Nephron (organoid): ENCODE data around the gene AAGAB.

Source experiments
- H3K27ac Mint-ChIP-seq, 3 experiments: 2 replicates each; pipeline ENCODE4 v1.8.0; 2020; ENCODE audit warnings: mixed read lengths in 3 of 3, mild to moderate bottlenecking in 2 of 3, moderate library complexity in 1 of 3
- H3K27me3 Mint-ChIP-seq: 2 replicates; pipeline ENCODE4 v1.8.0; 2021; ENCODE audit warnings: low read depth, mild to moderate bottlenecking, moderate library complexity, mixed read lengths
- H3K36me3 Mint-ChIP-seq: 2 replicates; pipeline ENCODE4 v1.8.0; 2020; ENCODE audit warnings: low read depth, mixed read lengths
- H3K4me1 Mint-ChIP-seq: 2 replicates; pipeline ENCODE4 v1.8.0; 2020; ENCODE audit warnings: mixed read lengths
- H3K4me3 Mint-ChIP-seq, 3 experiments: 2 replicates each; pipeline ENCODE4 v1.8.0; 2020; ENCODE audit warnings: mild to moderate bottlenecking in 3 of 3, mixed read lengths in 3 of 3, moderate library complexity in 2 of 3
- H3K9me3 Mint-ChIP-seq: 2 replicates; pipeline ENCODE4 v1.8.0; 2020; ENCODE audit warnings: mixed read lengths
- TF ChIP-seq, protein P1 (sequence below), 3 experiments: fragments of 200-600 bp; sonication (generic); IDR thresholded peaks; one replicate each; pipeline ENCODE4 v1.5.0; 2021; ENCODE audit warnings: antibody characterized with exemption in 3 of 3; ENCODE audit not compliant: unreplicated experiment in 3 of 3

Gene AAGAB

DNA sequence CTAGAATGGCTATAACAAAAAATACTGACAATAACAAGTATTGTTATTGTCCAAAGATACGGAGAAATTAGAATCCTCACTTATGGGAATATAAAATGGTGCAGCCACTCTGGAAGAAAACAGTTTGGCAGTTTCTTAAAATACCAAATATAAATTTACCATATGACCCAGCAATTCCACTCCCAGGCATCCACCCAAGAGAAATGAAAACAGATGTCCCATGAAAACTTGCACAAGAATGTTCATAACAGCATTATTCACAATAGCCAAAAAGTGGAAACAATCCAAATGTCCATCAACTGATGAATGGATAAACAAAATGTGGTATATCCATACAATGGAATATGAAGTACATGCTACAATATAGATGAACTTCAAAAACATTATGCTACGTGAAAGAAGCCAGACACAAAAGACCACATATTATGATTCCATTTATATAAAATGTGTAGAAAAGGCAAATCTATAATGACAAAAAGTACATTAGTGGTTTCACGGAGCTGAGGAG lies 9.4 kb downstream of the AAGAB start:
- TF ChIP-seq, protein P1, sequence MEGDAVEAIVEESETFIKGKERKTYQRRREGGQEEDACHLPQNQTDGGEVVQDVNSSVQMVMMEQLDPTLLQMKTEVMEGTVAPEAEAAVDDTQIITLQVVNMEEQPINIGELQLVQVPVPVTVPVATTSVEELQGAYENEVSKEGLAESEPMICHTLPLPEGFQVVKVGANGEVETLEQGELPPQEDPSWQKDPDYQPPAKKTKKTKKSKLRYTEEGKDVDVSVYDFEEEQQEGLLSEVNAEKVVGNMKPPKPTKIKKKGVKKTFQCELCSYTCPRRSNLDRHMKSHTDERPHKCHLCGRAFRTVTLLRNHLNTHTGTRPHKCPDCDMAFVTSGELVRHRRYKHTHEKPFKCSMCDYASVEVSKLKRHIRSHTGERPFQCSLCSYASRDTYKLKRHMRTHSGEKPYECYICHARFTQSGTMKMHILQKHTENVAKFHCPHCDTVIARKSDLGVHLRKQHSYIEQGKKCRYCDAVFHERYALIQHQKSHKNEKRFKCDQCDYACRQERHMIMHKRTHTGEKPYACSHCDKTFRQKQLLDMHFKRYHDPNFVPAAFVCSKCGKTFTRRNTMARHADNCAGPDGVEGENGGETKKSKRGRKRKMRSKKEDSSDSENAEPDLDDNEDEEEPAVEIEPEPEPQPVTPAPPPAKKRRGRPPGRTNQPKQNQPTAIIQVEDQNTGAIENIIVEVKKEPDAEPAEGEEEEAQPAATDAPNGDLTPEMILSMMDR (IDR thresholded peaks at IDR 0.05; ENCODE audit: unreplicated experiment in 3 of 3): no peak
- peaks cover 2% of the 10 kb centered on the region for H3K9me3 Mint-ChIP-seq
- H3K27me3 Mint-ChIP-seq: no peaks in the 10 kb centered on the region
- no peak overlapping the region for H3K4me3 Mint-ChIP-seq
- H3K36me3 Mint-ChIP-seq: peaks cover 31% of the 10 kb centered on the region
- no peak overlapping the region for H3K27ac Mint-ChIP-seq
- peaks cover 22% of the 10 kb centered on the region for H3K4me1 Mint-ChIP-seq

DNA sequence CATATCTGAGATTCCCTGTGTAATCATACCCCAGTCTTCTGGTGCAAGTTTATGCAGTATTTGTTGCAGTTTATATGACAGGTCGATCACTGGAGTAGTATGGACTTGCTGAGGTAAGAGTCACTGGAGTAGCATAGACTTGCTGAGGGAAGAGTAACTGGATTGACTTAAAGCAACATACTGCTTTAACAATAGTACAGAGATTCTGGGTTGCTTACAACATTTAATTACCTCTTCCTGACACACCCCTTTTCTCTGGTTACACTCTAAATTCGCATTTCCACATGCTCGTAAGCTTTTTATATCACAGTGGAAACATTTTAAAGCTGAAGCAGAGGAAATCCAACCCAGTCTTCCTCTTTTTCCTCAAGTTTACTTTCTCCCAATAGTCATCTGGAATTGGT lies 11.8 kb downstream of the AAGAB start:
- no peaks in the 10 kb centered on the region for H3K27me3 Mint-ChIP-seq
- TF ChIP-seq, protein P1 (IDR thresholded peaks at IDR 0.05; ENCODE audit: unreplicated experiment in 3 of 3): no peak
- peaks cover 2% of the 10 kb centered on the region for H3K9me3 Mint-ChIP-seq
- no peak overlapping the region for H3K27ac Mint-ChIP-seq
- no peak overlapping the region for H3K4me3 Mint-ChIP-seq
- peaks cover 25% of the 10 kb centered on the region for H3K36me3 Mint-ChIP-seq
- H3K4me1 Mint-ChIP-seq: peaks cover 22% of the 10 kb centered on the region

DNA sequence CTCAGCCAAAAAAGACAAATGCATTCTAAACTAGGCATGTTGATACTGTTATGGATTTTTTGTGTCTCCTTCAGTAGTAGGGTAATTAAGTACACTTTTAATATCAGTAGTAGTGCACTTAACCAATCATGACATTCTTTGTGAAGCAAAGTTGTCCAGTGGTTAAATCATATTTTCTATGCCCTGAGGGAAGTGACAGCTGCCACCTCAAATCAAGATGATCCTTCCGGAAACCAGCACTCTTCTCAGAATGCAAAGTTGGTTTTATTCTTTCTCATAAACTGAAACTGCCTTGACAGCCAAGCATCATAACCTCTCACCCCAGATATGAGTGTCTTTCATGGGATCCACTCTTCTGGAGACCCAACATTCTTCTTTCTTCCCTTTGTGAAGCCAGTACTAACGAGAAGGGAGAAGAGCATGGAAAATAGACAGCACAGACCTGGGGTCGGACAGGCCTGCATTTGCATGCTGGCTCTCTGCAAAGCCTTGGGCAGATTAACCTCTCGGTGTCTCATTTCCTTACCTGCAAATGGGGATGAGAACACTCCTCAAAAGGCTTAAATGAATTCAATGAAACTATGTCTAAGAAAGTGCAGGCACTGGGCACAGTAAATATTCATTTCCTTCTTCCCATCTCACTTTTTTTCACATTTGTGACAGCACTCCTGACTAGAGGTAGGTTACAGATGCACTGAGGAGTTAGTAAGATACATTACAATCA lies 13.2 kb downstream of the AAGAB start:
- Mint-ChIP-seq H3K36me3 (peaks cover 21% of the 10 kb centered on the region), H3K4me3 (no peak overlapping the region), H3K4me1 (peaks cover 22% of the 10 kb centered on the region), H3K9me3 (no peaks in the 10 kb centered on the region), H3K27ac (no peak overlapping the region), H3K27me3 (no peaks in the 10 kb centered on the region)
- TF ChIP-seq, protein P1 (IDR thresholded peaks at IDR 0.05; ENCODE audit: unreplicated experiment in 3 of 3): no peak

DNA sequence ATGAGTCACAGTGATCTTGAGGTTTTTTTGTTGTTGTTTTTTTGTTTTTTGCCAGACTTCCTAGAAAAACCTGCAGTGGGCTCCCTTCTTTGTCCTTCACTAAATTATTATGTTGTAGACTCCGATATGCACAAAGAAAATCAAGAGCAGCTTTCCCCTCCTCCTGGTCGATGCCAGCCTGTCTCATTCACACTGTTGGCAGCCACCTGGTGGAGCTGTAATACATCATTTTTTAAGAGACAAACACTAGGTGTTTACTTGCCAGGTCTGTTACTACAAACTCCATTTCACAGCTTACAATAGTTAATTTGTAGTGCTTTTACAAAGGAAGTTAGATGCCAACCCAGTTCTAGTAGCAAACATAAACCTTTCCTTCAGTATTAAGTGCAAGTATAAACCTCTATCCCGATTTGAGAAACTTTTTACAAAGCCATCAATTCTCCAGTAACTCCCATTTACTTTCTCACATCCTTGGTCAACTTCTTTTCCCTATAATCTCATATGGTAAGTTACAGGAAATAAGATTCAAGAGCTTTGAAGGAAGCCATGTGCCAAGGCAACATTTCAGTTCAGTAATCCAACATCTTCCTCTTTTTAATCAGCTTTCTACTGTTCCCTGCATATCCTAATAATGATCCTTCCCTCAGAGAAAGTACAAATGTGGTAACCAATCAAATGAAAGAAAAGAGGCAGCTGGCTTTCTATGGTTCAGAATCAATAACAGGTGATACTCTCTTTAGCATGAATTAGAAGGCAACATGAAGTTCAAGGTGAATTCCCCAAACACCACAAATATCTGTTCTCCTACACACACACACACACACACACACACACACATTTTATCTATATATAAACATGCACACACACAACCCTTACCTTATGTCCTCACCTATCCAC lies 14.0 kb downstream of the AAGAB start:
- no peaks in the 10 kb centered on the region for H3K27me3 Mint-ChIP-seq
- H3K27ac Mint-ChIP-seq: no peak overlapping the region
- no peak overlapping the region for H3K4me3 Mint-ChIP-seq
- H3K4me1 Mint-ChIP-seq: peaks cover 22% of the 10 kb centered on the region
- TF ChIP-seq, protein P1 (IDR thresholded peaks at IDR 0.05; ENCODE audit: unreplicated experiment in 3 of 3): peak; percentile 5 to 30 (median 7)
- peaks cover 20% of the 10 kb centered on the region for H3K36me3 Mint-ChIP-seq
- H3K9me3 Mint-ChIP-seq: no peaks in the 10 kb centered on the region

DNA sequence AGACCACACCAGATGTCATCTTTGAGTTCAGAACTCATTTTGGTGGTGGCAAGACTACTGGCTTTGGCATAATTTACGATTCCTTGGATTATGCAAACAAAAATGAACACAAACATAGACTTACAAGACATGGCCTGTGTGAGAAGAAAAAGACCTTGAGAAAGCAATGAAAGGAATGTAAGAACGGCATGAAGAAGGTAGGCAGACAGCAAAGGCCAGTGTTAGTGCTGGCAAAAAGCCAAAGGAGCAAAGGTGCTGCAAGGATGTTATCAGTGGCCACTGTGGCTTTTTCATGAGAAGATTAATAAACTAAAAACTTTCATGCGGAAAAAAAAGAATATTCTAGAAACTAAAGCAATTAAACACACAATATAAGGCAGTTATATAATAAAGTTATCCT lies 21.9 kb downstream of the AAGAB start:
- Mint-ChIP-seq H3K36me3 (peaks cover 63% of the 10 kb centered on the region), H3K27ac (peak overlapping the region in 1 of 3 experiments; percentile 51), H3K4me3 (no peak overlapping the region), H3K27me3 (no peaks in the 10 kb centered on the region), H3K9me3 (no peaks in the 10 kb centered on the region), H3K4me1 (no peaks in the 10 kb centered on the region)
- TF ChIP-seq, protein P1 (IDR thresholded peaks at IDR 0.05; ENCODE audit: unreplicated experiment in 3 of 3): no peak
